ENCODE measurements around the gene NFATC2IP. TPM values are rescaled to one million over a fixed set of nuclear protein-coding genes. Genes with fewer than 3 reads are reported as not detected.

NFATC2IP gene
- total RNA-seq, 2 experiments from 2014 or later = 47.4 to 51.0 TPM

DNA sequence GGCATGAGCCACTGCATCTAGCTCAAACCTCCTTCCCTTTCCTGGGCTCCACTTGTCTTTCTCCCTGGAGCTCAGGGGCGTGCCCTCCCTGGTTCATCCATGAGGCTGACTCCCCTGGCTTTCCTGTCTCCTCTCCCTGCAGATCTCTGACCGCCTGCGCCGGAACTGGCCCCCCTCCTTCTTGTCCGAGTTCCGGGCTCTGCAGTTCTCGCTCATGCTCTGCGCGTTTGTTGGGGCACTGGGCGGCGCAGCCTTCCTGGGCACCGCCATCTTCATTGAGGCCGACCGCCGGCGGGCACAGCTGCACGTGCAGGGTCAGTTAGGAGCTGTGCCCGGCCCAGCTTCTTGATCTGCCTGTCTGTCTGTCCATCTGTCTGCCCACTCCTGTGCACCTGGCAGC lies 32.9 kb downstream of the NFATC2IP start:
- H3K4me1 ChIP-seq (ENCODE audit: insufficient read depth, low read length) = peaks cover 54% of the 10 kb centered on the region
- H3K27ac ChIP-seq (ENCODE audit: low read depth in 1 of 2, low read length in 2 of 2) = peak overlapping the region in 1 of 2 donors; percentile 88
- intact Hi-C loops (cut with DNase I, micrococcal nuclease) = loop anchor here (2.0 to 5.0 kb wide), 2 partner anchors 25 to 671 kb away; no protein-coding TSS in a partner anchor
- H3K9me3 ChIP-seq (ENCODE audit: control insufficient read depth in 1 of 2, insufficient read depth in 1 of 2, low read length in 2 of 2) = peaks cover 5 to 13% of the 10 kb centered on the region in 2 experiments
- H3K4me3 ChIP-seq (ENCODE audit: low read length) = peak overlapping the region; percentile 99
- POLR2A ChIA-PET = interaction anchor here (1.2 to 8.2 kb wide), 6 partner anchors 10 to 38 kb away, joined by 3 to 100 read pairs (median 35); partner anchors contain the start of genes NFATC2IP and SPNS1
- Mint-ChIP-seq H3K9me3 (peaks cover 6% of the 10 kb centered on the region), H3K27me3 (no peaks in the 10 kb centered on the region), H3K36me3 (ENCODE audit: low read depth) (peaks cover 81% of the 10 kb centered on the region), H3K4me3 (peak overlapping the region; percentile 100), H3K27ac (peak overlapping the region; percentile 100), H3K4me1 (ENCODE audit: low read depth) (peaks cover 45% of the 10 kb centered on the region)
- peaks cover 56% of the 10 kb centered on the region for H3K36me3 ChIP-seq (ENCODE audit: insufficient read depth, low read length)
- DNase-seq (peak in 1 of 14 experiments; percentile 31), ATAC-seq (ENCODE audit: poor library complexity) (no peak)
- TF ChIP-seq, protein P1, sequence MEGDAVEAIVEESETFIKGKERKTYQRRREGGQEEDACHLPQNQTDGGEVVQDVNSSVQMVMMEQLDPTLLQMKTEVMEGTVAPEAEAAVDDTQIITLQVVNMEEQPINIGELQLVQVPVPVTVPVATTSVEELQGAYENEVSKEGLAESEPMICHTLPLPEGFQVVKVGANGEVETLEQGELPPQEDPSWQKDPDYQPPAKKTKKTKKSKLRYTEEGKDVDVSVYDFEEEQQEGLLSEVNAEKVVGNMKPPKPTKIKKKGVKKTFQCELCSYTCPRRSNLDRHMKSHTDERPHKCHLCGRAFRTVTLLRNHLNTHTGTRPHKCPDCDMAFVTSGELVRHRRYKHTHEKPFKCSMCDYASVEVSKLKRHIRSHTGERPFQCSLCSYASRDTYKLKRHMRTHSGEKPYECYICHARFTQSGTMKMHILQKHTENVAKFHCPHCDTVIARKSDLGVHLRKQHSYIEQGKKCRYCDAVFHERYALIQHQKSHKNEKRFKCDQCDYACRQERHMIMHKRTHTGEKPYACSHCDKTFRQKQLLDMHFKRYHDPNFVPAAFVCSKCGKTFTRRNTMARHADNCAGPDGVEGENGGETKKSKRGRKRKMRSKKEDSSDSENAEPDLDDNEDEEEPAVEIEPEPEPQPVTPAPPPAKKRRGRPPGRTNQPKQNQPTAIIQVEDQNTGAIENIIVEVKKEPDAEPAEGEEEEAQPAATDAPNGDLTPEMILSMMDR (IDR thresholded peaks at IDR 0.05) = no peak
- CTCF ChIA-PET = interaction anchor here (0.7 to 1.1 kb wide), 2 partner anchors 38 to 45 kb away, joined by 3 read pairs; no protein-coding TSS in a partner anchor
- no peaks in the 10 kb centered on the region for H3K27me3 ChIP-seq (ENCODE audit: control insufficient read depth in 1 of 2, insufficient read depth in 2 of 2, low read length in 2 of 2)

DNA sequence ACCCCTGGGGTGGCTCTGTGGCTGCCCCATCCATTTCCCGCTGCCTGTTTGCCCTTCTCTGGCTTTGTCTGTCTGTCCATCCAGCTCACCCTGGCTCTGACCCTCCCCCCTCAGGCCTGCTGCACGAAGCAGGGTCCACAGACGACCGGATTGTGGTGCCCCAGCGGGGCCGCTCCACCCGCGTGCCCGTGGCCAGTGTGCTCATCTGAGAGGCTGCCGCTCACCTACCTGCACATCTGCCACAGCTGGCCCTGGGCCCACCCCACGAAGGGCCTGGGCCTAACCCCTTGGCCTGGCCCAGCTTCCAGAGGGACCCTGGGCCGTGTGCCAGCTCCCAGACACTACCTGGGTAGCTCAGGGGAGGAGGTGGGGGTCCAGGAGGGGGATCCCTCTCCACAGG lies 33.4 kb downstream of the NFATC2IP start:
- H3K27ac Mint-ChIP-seq = peak overlapping the region; percentile 100
- TF ChIP-seq, protein P1 (IDR thresholded peaks at IDR 0.05) = no peak
- peaks cover 57% of the 10 kb centered on the region for H3K36me3 ChIP-seq (ENCODE audit: insufficient read depth, low read length)
- no peaks in the 10 kb centered on the region for H3K27me3 ChIP-seq (ENCODE audit: control insufficient read depth in 1 of 2, insufficient read depth in 2 of 2, low read length in 2 of 2)
- no peak for ATAC-seq (ENCODE audit: poor library complexity)
- peaks cover 85% of the 10 kb centered on the region for H3K36me3 Mint-ChIP-seq (ENCODE audit: low read depth)
- peaks cover 5 to 13% of the 10 kb centered on the region in 2 experiments for H3K9me3 ChIP-seq (ENCODE audit: control insufficient read depth in 1 of 2, insufficient read depth in 1 of 2, low read length in 2 of 2)
- POLR2A ChIA-PET = interaction anchor here (1.2 to 8.2 kb wide), 8 partner anchors 10 to 91 kb away, joined by 3 to 100 read pairs (median 24); partner anchors contain the start of genes NFATC2IP and SPNS1
- H3K27ac ChIP-seq (ENCODE audit: low read depth in 1 of 2, low read length in 2 of 2) = peak overlapping the region; percentile 78 to 88
- peak overlapping the region; percentile 99 for H3K4me3 ChIP-seq (ENCODE audit: low read length)
- H3K4me1 ChIP-seq (ENCODE audit: insufficient read depth, low read length) = peaks cover 58% of the 10 kb centered on the region
- CTCF ChIA-PET = interaction anchor here (1.1 kb wide), 1 partner anchor 44 kb away, joined by 3 read pairs; no protein-coding TSS in a partner anchor
- intact Hi-C loops (cut with DNase I, micrococcal nuclease) = loop anchor here (2.0 to 5.0 kb wide), 2 partner anchors 25 to 672 kb away; no protein-coding TSS in a partner anchor
- peak in 2 of 14 experiments; percentile 25 to 44 for DNase-seq
- peak overlapping the region; percentile 100 for H3K4me3 Mint-ChIP-seq
- peaks cover 6% of the 10 kb centered on the region for H3K9me3 Mint-ChIP-seq
- peaks cover 49% of the 10 kb centered on the region for H3K4me1 Mint-ChIP-seq (ENCODE audit: low read depth)
- no peaks in the 10 kb centered on the region for H3K27me3 Mint-ChIP-seq

DNA sequence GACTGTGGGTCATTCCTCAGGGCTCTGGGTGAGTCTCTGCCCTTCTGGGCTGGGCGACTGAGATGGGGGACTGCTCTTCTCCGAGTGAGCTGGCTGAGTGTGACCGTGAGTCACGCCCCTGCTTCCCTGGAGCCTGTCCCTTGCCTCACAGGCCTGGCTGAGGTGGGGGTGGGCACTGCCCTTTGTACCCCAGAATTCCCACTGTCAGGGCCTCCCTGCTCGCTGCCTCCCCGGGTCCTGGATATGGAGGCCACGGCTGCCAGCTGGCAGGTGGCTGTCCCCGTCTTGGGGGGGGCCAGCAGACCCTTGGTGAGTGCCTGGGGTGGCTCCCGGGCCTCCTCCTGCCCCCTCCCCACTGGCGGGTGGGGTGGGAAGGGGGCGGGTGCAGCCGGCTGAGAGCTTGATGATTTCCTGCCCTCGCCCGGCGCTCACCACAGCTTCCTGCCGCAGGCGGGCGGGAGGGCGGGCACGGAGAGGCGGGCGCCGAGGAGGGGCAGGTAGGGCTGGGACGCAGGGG lies 33.9 kb downstream of the NFATC2IP start, which contains the start of gene LAT:
Gene LAT, plus strand, starts transcription at position 434 of the 517 bp plus-strand sequence. CDS start 366 bp downstream, outside the sequence.
- Histone ChIP-seq H3K9me3 (ENCODE audit: control insufficient read depth in 1 of 2, insufficient read depth in 1 of 2, low read length in 2 of 2) (peaks cover 5 to 13% of the 10 kb centered on the region in 2 experiments), H3K4me3 (ENCODE audit: low read length) (peak within 1 kb of the TSS; percentile 99), H3K4me1 (ENCODE audit: insufficient read depth, low read length) (peaks cover 64% of the 10 kb centered on the region), H3K36me3 (ENCODE audit: insufficient read depth, low read length) (peaks cover 59% of the 10 kb centered on the region), H3K27me3 (ENCODE audit: control insufficient read depth in 1 of 2, insufficient read depth in 2 of 2, low read length in 2 of 2) (no peaks in the 10 kb centered on the region), H3K27ac (ENCODE audit: low read depth in 1 of 2, low read length in 2 of 2) (peak within 1 kb of the TSS; percentile 78 to 88)
- TF ChIP-seq, protein P1 (IDR thresholded peaks at IDR 0.05) = no peak
- intact Hi-C loops (cut with DNase I, micrococcal nuclease) = loop anchor here (2.0 to 5.0 kb wide), 2 partner anchors 24 to 672 kb away; no protein-coding TSS in a partner anchor
- peaks cover 6% of the 10 kb centered on the region for H3K9me3 Mint-ChIP-seq
- H3K27ac Mint-ChIP-seq = peak within 1 kb of the TSS; percentile 100
- H3K4me1 Mint-ChIP-seq (ENCODE audit: low read depth) = peaks cover 55% of the 10 kb centered on the region
- POLR2A ChIA-PET = interaction anchor here (0.8 to 8.2 kb wide), 13 partner anchors 9 to 161 kb away, joined by 3 to 100 read pairs (median 5); partner anchors contain the start of genes NFATC2IP, SPNS1 and TUFM
- ATAC-seq (ENCODE audit: poor library complexity) (peak; percentile 71), DNase-seq (peak; percentile 69 to 91 (median 86))
- H3K4me3 Mint-ChIP-seq = peak within 1 kb of the TSS; percentile 100
- CTCF ChIA-PET = interaction anchor here (0.9 to 1.1 kb wide), 2 partner anchors 44 to 56 kb away, joined by 3 read pairs; no protein-coding TSS in a partner anchor
- no peaks in the 10 kb centered on the region for H3K27me3 Mint-ChIP-seq
- H3K36me3 Mint-ChIP-seq (ENCODE audit: low read depth) = peaks cover 91% of the 10 kb centered on the region

Data from CD4-positive, alpha-beta T cell (primary cell).